K562 (cell line): ENCODE data around the gene ROR2. TPM values are rescaled to one million over a fixed set of nuclear protein-coding genes. Genes with fewer than 3 reads are reported as not detected.

Experiments used
- CBFA2T2 ChIP-seq: fragments of 450-650 bp; conservative IDR thresholded peaks from 2 replicates; pipeline ENCODE4 v1.6.1; 2017; ENCODE audit warnings: mild to moderate bottlenecking
- ELF1 ChIP-seq: fragments of 200-800 bp; sonication (Bioruptor generic); IDR thresholded peaks from 2 replicates; pipeline ENCODE4 v1.6.1; 2016; ENCODE audit warnings: missing genetic modification characterization, missing compliant biosample characterization
- FOSL1 ChIP-seq: fragments of 200-800 bp; sonication (Bioruptor generic); conservative IDR thresholded peaks from 2 replicates; pipeline ENCODE4 v1.6.1; 2016; ENCODE audit warnings: missing genetic modification characterization, missing compliant biosample characterization
- ILK ChIP-seq: fragments of 450-650 bp; IDR thresholded peaks from 2 replicates; pipeline ENCODE4 v1.6.1; 2016; ENCODE audit warnings: missing genetic modification characterization, low read depth, mild to moderate bottlenecking, missing compliant biosample characterization, moderate library complexity, borderline replicate concordance
- MIER1 ChIP-seq: fragments of 450-650 bp; IDR thresholded peaks from 2 replicates; pipeline ENCODE4 v1.6.1; 2016; ENCODE audit warnings: antibody characterized with exemption, mild to moderate bottlenecking, low read depth
- NFIX ChIP-seq: fragments of 250-450 bp; sonication (Bioruptor Pico); IDR thresholded peaks from 2 replicates; pipeline ENCODE4 v1.4.0; 2020; ENCODE audit warnings: low read depth, mild to moderate bottlenecking, moderate library complexity
- POLR2AphosphoS2 ChIP-seq: IDR thresholded peaks from 2 replicates; pipeline ENCODE4 v1.6.1; 2012; ENCODE audit warnings: low read length, improper control_type of control experiment
- PPARD ChIP-seq: fragments of 250-450 bp; sonication (Bioruptor Pico); IDR thresholded peaks from 2 replicates; pipeline ENCODE4 v1.8.0; 2022; ENCODE audit warnings: inconsistent platforms, mild to moderate bottlenecking, moderate library complexity
- RAD21 ChIP-seq, 2 experiments: fragments of 250-450 bp in 1 of 2; fragments of 450-650 bp in 1 of 2; sonication (Bioruptor Pico) in 1 of 2; formaldehyde crosslinking in 1 of 2; IDR thresholded peaks in 1 of 2; conservative IDR thresholded peaks in 1 of 2; 2 replicates each; pipeline versions ENCODE4 v1.4.0 to v1.8.0; 2020 to 2022; ENCODE audit warnings: mild to moderate bottlenecking in 2 of 2, moderate library complexity in 1 of 2
- RAD51 ChIP-seq: fragments of 450-650 bp; IDR thresholded peaks from 2 replicates; pipeline ENCODE4 v1.7.1; 2016; ENCODE audit warnings: low read depth, mild to moderate bottlenecking, borderline replicate concordance
- RBM39 ChIP-seq: fragments of 200-400 bp; formaldehyde crosslinking; optimal IDR thresholded peaks from 2 replicates; pipeline ENCODE3; 2018; ENCODE audit warnings: low read depth, low read length
- SMARCA5 ChIP-seq: fragments of 450-650 bp; IDR thresholded peaks from 2 replicates; pipeline ENCODE4 v1.6.1; 2016
- SNIP1 ChIP-seq: fragments of 450-650 bp; IDR thresholded peaks from 2 replicates; pipeline ENCODE4 v1.7.1; 2017; ENCODE audit warnings: low read depth, mild to moderate bottlenecking
- THRAP3 ChIP-seq: fragments of 450-650 bp; IDR thresholded peaks from 2 replicates; pipeline ENCODE4 v1.6.1; 2016; ENCODE audit warnings: mild to moderate bottlenecking, inconsistent platforms, borderline replicate concordance
- ZNF57 ChIP-seq: fragments of 450-650 bp; formaldehyde crosslinking; IDR thresholded peaks from 2 replicates; pipeline ENCODE4 v1.4.0; 2020; ENCODE audit warnings: mild to moderate bottlenecking, moderate library complexity
- polyA plus RNA-seq, 8 experiments: library from polyadenylated mRNA; depleted of rRNA in 4 of 8; stranded (reverse) in 5 of 8; unstranded in 3 of 8; fragments of >200 nt; fragmentation: Nextera tagmentation in 2 of 8; fragmentation: Illumina TruSeq in 1 of 8; extraction: Ambion mirVana in 2 of 8; extraction: Trizol in 1 of 8; gene quantifications; 2 replicates each; pipeline versions ENCODE4 v1.2.1 to v1.2.3, GENCODE V29; 2011 to 2014; ENCODE audit warnings: inconsistent platforms in 1 of 8, missing spikeins in 1 of 8
- total RNA-seq, 7 experiments: library from RNA; depleted of rRNA in 6 of 7; stranded (reverse); fragments of >200 nt in 6 of 7; fragmentation: Illumina TruSeq in 2 of 7; extraction: Trizol in 2 of 7; gene quantifications; 2 replicates each; pipeline versions ENCODE4 v1.2.1 to v1.2.3, GENCODE V29; 2011 to 2021; ENCODE audit warnings: low replicate concordance in 1 of 7
- TF ChIP-seq, protein P1 (sequence below): sonication (generic); formaldehyde crosslinking; IDR thresholded peaks from 2 replicates; pipeline ENCODE4 v1.5.0; 2020; ENCODE audit warnings: missing genetic modification reagents
- TF ChIP-seq, protein P2 (sequence below): sonication (generic); formaldehyde crosslinking; IDR thresholded peaks from 2 replicates; pipeline ENCODE4 v1.8.1; 2022; ENCODE audit warnings: missing genetic modification reagents
- TF ChIP-seq, protein P3 (sequence below): sonication (generic); formaldehyde crosslinking; IDR thresholded peaks from 2 replicates; pipeline ENCODE4 v1.8.0; 2022; ENCODE audit warnings: mild to moderate bottlenecking, missing genetic modification reagents
- TF ChIP-seq, protein P4 (sequence below), 2 experiments: fragments of 250-450 bp in 1 of 2; fragments of 450-650 bp in 1 of 2; sonication (Bioruptor Pico) in 1 of 2; IDR thresholded peaks; 2 replicates each; pipeline versions ENCODE4 v1.6.1 to v1.8.0; 2016 to 2021; ENCODE audit warnings: mild to moderate bottlenecking in 2 of 2, moderate library complexity in 2 of 2, missing compliant biosample characterization in 1 of 2, missing genetic modification characterization in 1 of 2
- TF ChIP-seq, protein P5 (sequence below): fragments of 250-450 bp; sonication (Bioruptor Pico); IDR thresholded peaks from 2 replicates; pipeline ENCODE4 v1.4.0; 2020

Gene ROR2
- total and polyA plus RNA-seq, 9 of the 15 experiments (the other 6 are each of a cell fraction or from before 2014, with no cell fraction given) = 5.6 to 33.8 (median 15.3) TPM

DNA sequence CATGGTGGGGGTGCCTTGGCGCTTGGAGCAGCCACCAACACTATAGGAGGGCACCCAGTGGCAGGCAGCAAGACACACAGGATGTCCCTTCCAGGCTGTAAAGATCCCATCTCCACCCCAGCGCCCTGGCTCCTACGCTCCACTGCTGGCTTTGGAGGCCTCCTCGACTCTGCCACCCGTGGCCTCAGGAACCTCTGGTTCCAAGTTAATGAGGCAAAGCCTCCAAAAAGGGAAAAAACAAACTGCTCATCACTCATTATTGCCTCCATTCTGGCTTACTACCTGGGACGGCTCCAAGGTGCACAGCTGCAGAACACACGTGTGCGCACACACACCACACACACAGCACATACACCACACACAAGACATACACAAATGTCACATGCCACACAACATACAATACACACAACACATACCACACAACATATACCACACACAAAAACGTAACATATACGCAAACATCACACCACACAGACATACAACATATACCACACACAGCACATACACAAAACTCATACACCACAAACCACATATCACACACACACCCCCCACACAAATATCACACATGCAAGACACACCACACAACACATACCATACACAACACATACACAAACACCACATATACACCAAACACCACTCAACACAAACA is 45.3 kb downstream of the ROR2 start (continued):
- TF ChIP-seq, protein P1, sequence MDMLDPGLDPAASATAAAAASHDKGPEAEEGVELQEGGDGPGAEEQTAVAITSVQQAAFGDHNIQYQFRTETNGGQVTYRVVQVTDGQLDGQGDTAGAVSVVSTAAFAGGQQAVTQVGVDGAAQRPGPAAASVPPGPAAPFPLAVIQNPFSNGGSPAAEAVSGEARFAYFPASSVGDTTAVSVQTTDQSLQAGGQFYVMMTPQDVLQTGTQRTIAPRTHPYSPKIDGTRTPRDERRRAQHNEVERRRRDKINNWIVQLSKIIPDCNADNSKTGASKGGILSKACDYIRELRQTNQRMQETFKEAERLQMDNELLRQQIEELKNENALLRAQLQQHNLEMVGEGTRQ (CRISPR knock-in tag) = no peak
- peak; percentile 82; the same call in 1 of the 2 replicates for TF ChIP-seq THRAP3
- no peak for TF ChIP-seq RAD21 (CRISPR knock-in tag; conservative IDR thresholded peaks at IDR 0.05 in 1 of 2, IDR thresholded peaks at IDR 0.05 in 1 of 2)
- TF ChIP-seq SNIP1 = 0 out of 2 replicates have a peak, but pooled peaks have one; percentile 9
- TF ChIP-seq, protein P2, sequence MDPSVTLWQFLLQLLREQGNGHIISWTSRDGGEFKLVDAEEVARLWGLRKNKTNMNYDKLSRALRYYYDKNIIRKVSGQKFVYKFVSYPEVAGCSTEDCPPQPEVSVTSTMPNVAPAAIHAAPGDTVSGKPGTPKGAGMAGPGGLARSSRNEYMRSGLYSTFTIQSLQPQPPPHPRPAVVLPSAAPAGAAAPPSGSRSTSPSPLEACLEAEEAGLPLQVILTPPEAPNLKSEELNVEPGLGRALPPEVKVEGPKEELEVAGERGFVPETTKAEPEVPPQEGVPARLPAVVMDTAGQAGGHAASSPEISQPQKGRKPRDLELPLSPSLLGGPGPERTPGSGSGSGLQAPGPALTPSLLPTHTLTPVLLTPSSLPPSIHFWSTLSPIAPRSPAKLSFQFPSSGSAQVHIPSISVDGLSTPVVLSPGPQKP = no peak
- no peak for TF ChIP-seq ILK
- TF ChIP-seq POLR2AphosphoS2 = no peak
- TF ChIP-seq FOSL1 (tag) = no peak
- no peak; the same call in 1 of the 2 replicates for TF ChIP-seq RAD51
- TF ChIP-seq CBFA2T2 = no peak
- TF ChIP-seq, protein P3, sequence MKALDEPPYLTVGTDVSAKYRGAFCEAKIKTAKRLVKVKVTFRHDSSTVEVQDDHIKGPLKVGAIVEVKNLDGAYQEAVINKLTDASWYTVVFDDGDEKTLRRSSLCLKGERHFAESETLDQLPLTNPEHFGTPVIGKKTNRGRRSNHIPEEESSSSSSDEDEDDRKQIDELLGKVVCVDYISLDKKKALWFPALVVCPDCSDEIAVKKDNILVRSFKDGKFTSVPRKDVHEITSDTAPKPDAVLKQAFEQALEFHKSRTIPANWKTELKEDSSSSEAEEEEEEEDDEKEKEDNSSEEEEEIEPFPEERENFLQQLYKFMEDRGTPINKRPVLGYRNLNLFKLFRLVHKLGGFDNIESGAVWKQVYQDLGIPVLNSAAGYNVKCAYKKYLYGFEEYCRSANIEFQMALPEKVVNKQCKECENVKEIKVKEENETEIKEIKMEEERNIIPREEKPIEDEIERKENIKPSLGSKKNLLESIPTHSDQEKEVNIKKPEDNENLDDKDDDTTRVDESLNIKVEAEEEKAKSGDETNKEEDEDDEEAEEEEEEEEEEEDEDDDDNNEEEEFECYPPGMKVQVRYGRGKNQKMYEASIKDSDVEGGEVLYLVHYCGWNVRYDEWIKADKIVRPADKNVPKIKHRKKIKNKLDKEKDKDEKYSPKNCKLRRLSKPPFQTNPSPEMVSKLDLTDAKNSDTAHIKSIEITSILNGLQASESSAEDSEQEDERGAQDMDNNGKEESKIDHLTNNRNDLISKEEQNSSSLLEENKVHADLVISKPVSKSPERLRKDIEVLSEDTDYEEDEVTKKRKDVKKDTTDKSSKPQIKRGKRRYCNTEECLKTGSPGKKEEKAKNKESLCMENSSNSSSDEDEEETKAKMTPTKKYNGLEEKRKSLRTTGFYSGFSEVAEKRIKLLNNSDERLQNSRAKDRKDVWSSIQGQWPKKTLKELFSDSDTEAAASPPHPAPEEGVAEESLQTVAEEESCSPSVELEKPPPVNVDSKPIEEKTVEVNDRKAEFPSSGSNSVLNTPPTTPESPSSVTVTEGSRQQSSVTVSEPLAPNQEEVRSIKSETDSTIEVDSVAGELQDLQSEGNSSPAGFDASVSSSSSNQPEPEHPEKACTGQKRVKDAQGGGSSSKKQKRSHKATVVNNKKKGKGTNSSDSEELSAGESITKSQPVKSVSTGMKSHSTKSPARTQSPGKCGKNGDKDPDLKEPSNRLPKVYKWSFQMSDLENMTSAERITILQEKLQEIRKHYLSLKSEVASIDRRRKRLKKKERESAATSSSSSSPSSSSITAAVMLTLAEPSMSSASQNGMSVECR = 0 out of 2 replicates have a peak, but pooled peaks have one; percentile 16
- no peak for TF ChIP-seq PPARD
- no peak for TF ChIP-seq ELF1 (tag)
- TF ChIP-seq ZNF57 (CRISPR knock-in tag) = no peak
- no peak for TF ChIP-seq RBM39
- TF ChIP-seq NFIX (CRISPR knock-in tag) = no peak
- no peak for TF ChIP-seq MIER1
- TF ChIP-seq, protein P4, sequence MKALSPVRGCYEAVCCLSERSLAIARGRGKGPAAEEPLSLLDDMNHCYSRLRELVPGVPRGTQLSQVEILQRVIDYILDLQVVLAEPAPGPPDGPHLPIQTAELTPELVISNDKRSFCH (CRISPR knock-in tag; IDR thresholded peaks at IDR 0.05) = no peak
- TF ChIP-seq, protein P4 (tag; IDR thresholded peaks at IDR 0.05) = no peak
- no peak for TF ChIP-seq SMARCA5
- TF ChIP-seq, protein P5, sequence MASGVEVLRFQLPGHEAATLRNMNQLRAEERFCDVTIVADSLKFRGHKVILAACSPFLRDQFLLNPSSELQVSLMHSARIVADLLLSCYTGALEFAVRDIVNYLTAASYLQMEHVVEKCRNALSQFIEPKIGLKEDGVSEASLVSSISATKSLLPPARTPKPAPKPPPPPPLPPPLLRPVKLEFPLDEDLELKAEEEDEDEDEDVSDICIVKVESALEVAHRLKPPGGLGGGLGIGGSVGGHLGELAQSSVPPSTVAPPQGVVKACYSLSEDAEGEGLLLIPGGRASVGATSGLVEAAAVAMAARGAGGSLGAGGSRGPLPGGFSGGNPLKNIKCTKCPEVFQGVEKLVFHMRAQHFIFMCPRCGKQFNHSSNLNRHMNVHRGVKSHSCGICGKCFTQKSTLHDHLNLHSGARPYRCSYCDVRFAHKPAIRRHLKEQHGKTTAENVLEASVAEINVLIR = no peak
